ENCODE results near the gene INTS4. TPM values are rescaled to one million over a fixed set of nuclear protein-coding genes. Genes with fewer than 3 reads are reported as not detected.
"Not testable (repeated sequence)": the region's sequence is repeated elsewhere in the genome, so short reads cannot be mapped to it uniquely, and the experiment has no call there.

Gene INTS4
- total RNA-seq, 3 donors from 2014 or later (not counting 1 experiment from before 2014, with no cell fraction given) = 65.2 to 97.8 (median 67.5) TPM

DNA sequence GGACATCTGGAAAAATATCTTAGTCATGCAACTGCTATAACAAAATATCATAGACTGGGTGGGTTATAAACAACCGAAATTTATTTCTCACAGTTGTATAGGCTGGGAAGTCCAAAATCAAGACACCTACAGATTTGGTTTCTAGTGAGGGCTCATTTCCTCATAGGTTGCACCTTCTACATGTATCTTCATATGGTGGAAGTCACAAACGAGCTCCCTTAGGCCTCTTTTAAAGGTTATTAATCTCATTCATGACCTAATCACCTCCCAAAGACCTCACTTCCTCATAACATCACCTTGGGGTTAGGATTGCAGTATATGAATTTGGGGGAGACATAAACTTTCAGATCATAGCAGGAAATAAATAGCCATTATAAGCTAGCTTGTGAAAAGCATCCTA, 85.2 kb downstream of the INTS4 start:
- no peak for DNase-seq
- intact Hi-C loops (cut with micrococcal nuclease) = no loop called here
- no peaks in the 10 kb centered on the region for H3K9me3 Mint-ChIP-seq
- WGBS (ENCODE audit: insufficient coverage) = 89% methylated on average over 1 of the region's 2 CpGs
- TF ChIP-seq, protein P1, sequence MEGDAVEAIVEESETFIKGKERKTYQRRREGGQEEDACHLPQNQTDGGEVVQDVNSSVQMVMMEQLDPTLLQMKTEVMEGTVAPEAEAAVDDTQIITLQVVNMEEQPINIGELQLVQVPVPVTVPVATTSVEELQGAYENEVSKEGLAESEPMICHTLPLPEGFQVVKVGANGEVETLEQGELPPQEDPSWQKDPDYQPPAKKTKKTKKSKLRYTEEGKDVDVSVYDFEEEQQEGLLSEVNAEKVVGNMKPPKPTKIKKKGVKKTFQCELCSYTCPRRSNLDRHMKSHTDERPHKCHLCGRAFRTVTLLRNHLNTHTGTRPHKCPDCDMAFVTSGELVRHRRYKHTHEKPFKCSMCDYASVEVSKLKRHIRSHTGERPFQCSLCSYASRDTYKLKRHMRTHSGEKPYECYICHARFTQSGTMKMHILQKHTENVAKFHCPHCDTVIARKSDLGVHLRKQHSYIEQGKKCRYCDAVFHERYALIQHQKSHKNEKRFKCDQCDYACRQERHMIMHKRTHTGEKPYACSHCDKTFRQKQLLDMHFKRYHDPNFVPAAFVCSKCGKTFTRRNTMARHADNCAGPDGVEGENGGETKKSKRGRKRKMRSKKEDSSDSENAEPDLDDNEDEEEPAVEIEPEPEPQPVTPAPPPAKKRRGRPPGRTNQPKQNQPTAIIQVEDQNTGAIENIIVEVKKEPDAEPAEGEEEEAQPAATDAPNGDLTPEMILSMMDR (IDR thresholded peaks at IDR 0.05) = no peak
- H3K4me3 Mint-ChIP-seq = no peak overlapping the region
- no peak for ATAC-seq
- peaks cover 0 to 5% of the 10 kb centered on the region in 2 donors for H3K4me1 Mint-ChIP-seq
- H3K27ac Mint-ChIP-seq = peak overlapping the region in 1 of 2 donors; percentile 18
- Histone ChIP-seq H3K9me3 (ENCODE audit: control insufficient read depth, insufficient read depth, low read length) (no peaks in the 10 kb centered on the region), H3K27ac (ENCODE audit: low read length) (no peak overlapping the region), H3K4me3 (ENCODE audit: low read length) (no peak overlapping the region), H3K4me1 (ENCODE audit: control insufficient read depth, insufficient read depth, low read length) (no peaks in the 10 kb centered on the region), H3K27me3 (ENCODE audit: control insufficient read depth, insufficient read depth, low read length) (no peaks in the 10 kb centered on the region), H3K36me3 (ENCODE audit: control insufficient read depth, insufficient read depth, low read length) (peaks cover 26% of the 10 kb centered on the region)
- no peaks in the 10 kb centered on the region for H3K36me3 Mint-ChIP-seq
- no peaks in the 10 kb centered on the region for H3K27me3 Mint-ChIP-seq (ENCODE audit: low read depth in 2 of 2)

DNA sequence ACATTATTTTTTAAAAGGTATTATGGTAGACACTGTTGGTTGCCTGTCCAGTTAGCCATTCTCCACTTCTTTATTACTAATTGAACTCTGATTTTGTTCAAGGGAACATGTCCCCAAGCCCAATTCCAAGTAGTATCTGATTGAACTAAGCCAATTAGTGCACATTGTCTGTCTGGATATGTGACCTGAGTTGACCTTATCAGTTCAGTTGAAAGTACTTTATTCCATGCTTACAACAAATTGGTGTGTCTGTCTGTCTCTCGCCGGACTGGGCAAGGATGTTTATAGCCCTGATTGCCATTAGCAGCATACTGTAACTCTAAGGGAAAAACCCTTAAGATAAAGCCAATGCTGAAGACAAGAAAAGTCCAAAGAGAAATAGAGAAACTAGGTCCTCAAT, 85.6 kb downstream of the INTS4 start:
- no peak overlapping the region for H3K27ac ChIP-seq (ENCODE audit: low read length)
- H3K36me3 ChIP-seq (ENCODE audit: control insufficient read depth, insufficient read depth, low read length) = peaks cover 26% of the 10 kb centered on the region
- WGBS (ENCODE audit: insufficient coverage) = 97% methylated on average over 2 of the region's 2 CpGs
- Mint-ChIP-seq H3K27me3 (ENCODE audit: low read depth in 2 of 2) (no peaks in the 10 kb centered on the region), H3K27ac (no peak overlapping the region), H3K4me1 (peaks cover 0 to 5% of the 10 kb centered on the region in 2 donors), H3K9me3 (no peaks in the 10 kb centered on the region), H3K4me3 (no peak overlapping the region), H3K36me3 (no peaks in the 10 kb centered on the region)
- no peaks in the 10 kb centered on the region for H3K4me1 ChIP-seq (ENCODE audit: control insufficient read depth, insufficient read depth, low read length)
- TF ChIP-seq, protein P1 (IDR thresholded peaks at IDR 0.05) = no peak
- no peaks in the 10 kb centered on the region for H3K27me3 ChIP-seq (ENCODE audit: control insufficient read depth, insufficient read depth, low read length)
- no peak overlapping the region for H3K4me3 ChIP-seq (ENCODE audit: low read length)
- no peaks in the 10 kb centered on the region for H3K9me3 ChIP-seq (ENCODE audit: control insufficient read depth, insufficient read depth, low read length)
- ATAC-seq = no peak
- intact Hi-C loops (cut with micrococcal nuclease) = no loop called here
- DNase-seq = no peak

DNA sequence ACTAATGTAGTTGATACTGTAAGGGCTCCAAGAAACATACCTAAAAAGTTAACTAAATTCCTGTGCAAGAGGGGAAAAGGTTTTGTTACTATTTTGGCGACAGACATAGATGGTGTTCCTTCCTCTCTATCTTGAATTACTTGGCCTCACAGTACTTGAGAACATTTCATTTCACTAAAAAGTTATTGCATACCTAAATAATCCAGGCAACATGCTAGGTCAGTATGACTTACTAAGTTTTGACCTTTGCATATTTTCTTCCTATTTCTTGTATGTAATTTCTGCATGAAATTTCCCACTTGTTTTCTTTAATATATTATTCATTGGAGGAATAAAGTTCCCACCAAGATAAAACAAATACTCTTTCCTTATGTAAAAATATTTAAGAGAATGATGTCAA, 99.5 kb downstream of the INTS4 start:
- intact Hi-C loops (cut with micrococcal nuclease) = not testable (repeated sequence)
- peaks cover 18% of the 10 kb centered on the region for H3K36me3 ChIP-seq (ENCODE audit: control insufficient read depth, insufficient read depth, low read length)
- WGBS (ENCODE audit: insufficient coverage) = no CpG with 5 or more reads among the region's 1 CpG

DNA sequence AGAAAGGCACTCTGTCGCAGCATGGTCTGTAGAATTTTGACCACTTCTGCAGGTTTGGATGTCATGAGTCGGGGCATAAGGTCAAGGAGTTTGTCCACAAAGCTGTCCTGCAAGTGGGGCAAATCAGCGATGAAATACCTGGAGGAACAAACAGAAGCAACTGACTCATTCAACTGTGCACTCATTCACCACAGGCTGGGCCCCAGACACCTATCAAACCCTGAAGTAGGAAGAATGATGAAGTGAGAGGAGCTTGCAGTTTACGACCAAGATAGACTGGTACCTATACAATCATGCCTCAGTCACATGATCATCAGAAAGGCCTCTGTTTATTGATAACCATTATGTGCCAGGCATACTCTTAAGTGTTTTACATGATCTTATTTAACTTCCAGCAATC, 102.8 kb downstream of the INTS4 start:
- intact Hi-C loops (cut with micrococcal nuclease); H3K27ac Mint-ChIP-seq; DNase-seq; H3K9me3 Mint-ChIP-seq; H3K9me3 ChIP-seq (ENCODE audit: control insufficient read depth, insufficient read depth, low read length); H3K4me1 ChIP-seq (ENCODE audit: control insufficient read depth, insufficient read depth, low read length); H3K4me3 ChIP-seq (ENCODE audit: low read length); H3K4me3 Mint-ChIP-seq; H3K27me3 ChIP-seq (ENCODE audit: control insufficient read depth, insufficient read depth, low read length); H3K4me1 Mint-ChIP-seq; H3K27me3 Mint-ChIP-seq (ENCODE audit: low read depth in 2 of 2); ATAC-seq; H3K27ac ChIP-seq (ENCODE audit: low read length); H3K36me3 Mint-ChIP-seq: not testable (repeated sequence)
- H3K36me3 ChIP-seq (ENCODE audit: control insufficient read depth, insufficient read depth, low read length) = peaks cover 20% of the 10 kb centered on the region
- WGBS (ENCODE audit: insufficient coverage) = no CpG with 5 or more reads among the region's 4 CpGs

More for the DNA sequence above, 99.5 kb downstream of the INTS4 start:
- ATAC-seq; H3K27ac ChIP-seq (ENCODE audit: low read length); H3K36me3 Mint-ChIP-seq; H3K9me3 Mint-ChIP-seq; H3K4me1 ChIP-seq (ENCODE audit: control insufficient read depth, insufficient read depth, low read length); H3K27me3 ChIP-seq (ENCODE audit: control insufficient read depth, insufficient read depth, low read length); H3K27me3 Mint-ChIP-seq (ENCODE audit: low read depth in 2 of 2); H3K4me1 Mint-ChIP-seq; H3K4me3 Mint-ChIP-seq; H3K4me3 ChIP-seq (ENCODE audit: low read length); H3K27ac Mint-ChIP-seq; H3K9me3 ChIP-seq (ENCODE audit: control insufficient read depth, insufficient read depth, low read length); DNase-seq: not testable (repeated sequence)

DNA sequence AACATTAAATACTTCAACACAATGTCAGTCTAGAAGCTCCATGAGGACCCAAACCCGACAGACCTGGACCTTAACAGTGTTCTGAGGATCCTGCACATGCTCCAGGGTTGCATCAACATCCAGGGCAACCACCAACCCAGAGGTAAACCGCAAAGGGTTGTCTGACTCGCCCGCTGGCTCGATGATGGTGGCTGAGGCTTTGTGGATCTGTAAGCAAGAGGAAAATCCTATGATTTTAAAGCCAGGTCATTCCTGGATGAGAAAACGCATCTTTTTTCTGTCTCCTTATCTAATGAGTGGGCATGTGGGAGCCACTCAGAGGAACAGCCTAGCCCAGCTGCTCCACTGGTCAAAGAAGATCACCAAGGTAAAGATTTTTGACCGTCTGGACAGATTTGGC, 103.2 kb downstream of the INTS4 start:
- H3K27me3 Mint-ChIP-seq (ENCODE audit: low read depth in 2 of 2); H3K4me3 ChIP-seq (ENCODE audit: low read length); intact Hi-C loops (cut with micrococcal nuclease); H3K4me1 Mint-ChIP-seq; H3K4me1 ChIP-seq (ENCODE audit: control insufficient read depth, insufficient read depth, low read length); ATAC-seq; H3K27ac ChIP-seq (ENCODE audit: low read length); DNase-seq; H3K9me3 ChIP-seq (ENCODE audit: control insufficient read depth, insufficient read depth, low read length); H3K9me3 Mint-ChIP-seq; H3K27ac Mint-ChIP-seq; H3K27me3 ChIP-seq (ENCODE audit: control insufficient read depth, insufficient read depth, low read length); H3K4me3 Mint-ChIP-seq; H3K36me3 Mint-ChIP-seq: not testable (repeated sequence)
- 97% methylated on average over 7 of the region's 7 CpGs for WGBS (ENCODE audit: insufficient coverage)
- peaks cover 20% of the 10 kb centered on the region for H3K36me3 ChIP-seq (ENCODE audit: control insufficient read depth, insufficient read depth, low read length)

DNA sequence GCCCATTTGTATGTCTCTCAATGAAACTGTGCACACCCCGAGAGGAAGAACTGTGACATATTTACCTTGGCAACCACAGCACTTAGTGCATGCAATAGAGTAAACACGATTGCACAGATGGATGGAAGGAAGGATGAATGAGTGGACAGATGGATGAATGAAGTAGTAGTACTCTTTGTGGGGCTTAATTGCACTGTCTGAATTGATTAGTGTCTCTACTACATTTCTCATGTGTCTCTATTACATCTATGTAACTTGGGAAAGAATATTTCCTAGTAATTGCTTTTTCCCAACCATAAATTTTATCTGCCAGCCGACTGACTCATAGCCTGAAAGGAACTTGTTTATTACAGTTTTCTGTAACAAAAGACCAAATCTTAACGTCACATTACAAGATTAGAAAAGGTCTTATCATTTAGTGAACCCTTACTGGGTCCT, 103.8 kb downstream of the INTS4 start:
- 88% methylated on average over 3 of the region's 4 CpGs for WGBS (ENCODE audit: insufficient coverage)
- peaks cover 18% of the 10 kb centered on the region for H3K36me3 ChIP-seq (ENCODE audit: control insufficient read depth, insufficient read depth, low read length)
- intact Hi-C loops (cut with micrococcal nuclease); H3K9me3 Mint-ChIP-seq; ATAC-seq; H3K4me1 Mint-ChIP-seq; H3K9me3 ChIP-seq (ENCODE audit: control insufficient read depth, insufficient read depth, low read length); H3K4me3 ChIP-seq (ENCODE audit: low read length); H3K4me1 ChIP-seq (ENCODE audit: control insufficient read depth, insufficient read depth, low read length); H3K36me3 Mint-ChIP-seq; H3K27ac ChIP-seq (ENCODE audit: low read length); H3K27me3 Mint-ChIP-seq (ENCODE audit: low read depth in 2 of 2); DNase-seq; H3K4me3 Mint-ChIP-seq; H3K27me3 ChIP-seq (ENCODE audit: control insufficient read depth, insufficient read depth, low read length): not testable (repeated sequence)
- peak overlapping the region in 1 of 2 donors; percentile 41 for H3K27ac Mint-ChIP-seq

DNA sequence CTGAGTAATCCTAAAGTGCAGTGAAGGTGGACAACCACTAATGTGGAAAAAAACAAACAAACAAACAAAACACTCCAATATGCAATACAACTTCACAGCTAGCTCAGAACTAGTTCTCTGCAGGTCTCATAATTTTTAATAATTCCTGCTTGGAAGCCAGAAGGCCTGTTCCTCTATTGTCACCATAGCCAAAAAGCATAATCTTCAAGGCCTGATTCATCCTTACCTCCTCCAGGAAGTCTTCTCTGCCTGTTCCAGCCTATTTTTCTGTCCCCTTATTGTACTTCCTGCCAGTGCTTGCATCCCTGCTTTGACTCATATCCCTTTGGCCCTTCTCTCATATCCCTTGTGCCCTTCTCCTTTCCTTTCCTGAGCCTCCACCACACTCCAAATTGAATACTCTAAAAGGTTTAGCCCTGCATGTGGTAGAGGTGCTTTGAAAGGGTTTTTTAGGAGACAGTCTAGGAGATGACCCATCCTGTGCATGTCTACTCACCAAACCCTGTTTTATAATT, 104.3 kb downstream of the INTS4 start:
- H3K36me3 ChIP-seq (ENCODE audit: control insufficient read depth, insufficient read depth, low read length) = peaks cover 18% of the 10 kb centered on the region
- H3K4me1 Mint-ChIP-seq; H3K9me3 Mint-ChIP-seq; H3K27ac ChIP-seq (ENCODE audit: low read length); DNase-seq; ATAC-seq; H3K4me3 ChIP-seq (ENCODE audit: low read length); H3K4me3 Mint-ChIP-seq; H3K9me3 ChIP-seq (ENCODE audit: control insufficient read depth, insufficient read depth, low read length); H3K36me3 Mint-ChIP-seq; H3K4me1 ChIP-seq (ENCODE audit: control insufficient read depth, insufficient read depth, low read length); intact Hi-C loops (cut with micrococcal nuclease); H3K27me3 ChIP-seq (ENCODE audit: control insufficient read depth, insufficient read depth, low read length); H3K27me3 Mint-ChIP-seq (ENCODE audit: low read depth in 2 of 2): not testable (repeated sequence)
- H3K27ac Mint-ChIP-seq = peak overlapping the region in 1 of 2 donors; percentile 41

Measured in natural killer cell (primary cell).